HG03575 (cell line): ENCODE data around the gene ZBED2.
"Not testable (repeated sequence)": the region's sequence is repeated elsewhere in the genome, so short reads cannot be mapped to it uniquely, and the experiment has no call there.

Source experiments
- ATAC-seq: cut with Tn5 transposase; IDR thresholded peaks from one replicate; pipeline ENCODE4 v1.9.1; 2021; ENCODE audit not compliant: unreplicated experiment, insufficient number of reproducible peaks, low FRiP score; ENCODE audit errors: extremely low read depth

Gene ZBED2

GRCh38 chr3:111581403-111582119 lies 13.6 kb downstream of the ZBED2 start:
- ATAC-seq: no peak

GRCh38 chr3:111579495-111579894 lies 15.7 kb downstream of the ZBED2 start:
- no peak for ATAC-seq

- ATAC-seq: no peak
Observed at GRCh38 chr3:111578867-111579266, 16.3 kb downstream of the ZBED2 start.

- peak; percentile 97 for ATAC-seq
Observed at GRCh38 chr3:111577798-111578685, 17.1 kb downstream of the ZBED2 start.

GRCh38 chr3:111577113-111577512 lies 18.0 kb downstream of the ZBED2 start:
- ATAC-seq: no peak

GRCh38 chr3:111571907-111572460 lies 23.2 kb downstream of the ZBED2 start:
- ATAC-seq: no peak

- no peak for ATAC-seq
Observed at GRCh38 chr3:111571282-111571681, 23.9 kb downstream of the ZBED2 start.

GRCh38 chr3:111570404-111571030 lies 24.6 kb downstream of the ZBED2 start:
- ATAC-seq: no peak

- ATAC-seq: no peak
Observed at GRCh38 chr3:111568911-111569310, 26.2 kb downstream of the ZBED2 start.

GRCh38 chr3:111568355-111568754 lies 26.8 kb downstream of the ZBED2 start:
- ATAC-seq: no peak

- no peak for ATAC-seq
Observed at GRCh38 chr3:111566844-111567243, 28.3 kb downstream of the ZBED2 start.

GRCh38 chr3:111561902-111562301 lies 33.2 kb downstream of the ZBED2 start:
- ATAC-seq: not testable (repeated sequence)

GRCh38 chr3:111548756-111549155 lies 46.4 kb downstream of the ZBED2 start:
- ATAC-seq: no peak

- ATAC-seq: peak; percentile 49
Observed at GRCh38 chr3:111548092-111548491, 47.1 kb downstream of the ZBED2 start.

GRCh38 chr3:111547631-111548030 lies 47.5 kb downstream of the ZBED2 start:
- ATAC-seq: peak; percentile 70

- no peak for ATAC-seq
Observed at GRCh38 chr3:111545349-111545748, 49.8 kb downstream of the ZBED2 start.
